Measurements from ENCODE around the gene SDE2. TPM values are rescaled to one million over a fixed set of nuclear protein-coding genes. Genes with fewer than 3 reads are reported as not detected.
"Not testable (repeated sequence)": the region's sequence is repeated elsewhere in the genome, so short reads cannot be mapped to it uniquely, and the experiment has no call there.

Gene SDE2
- total RNA-seq, 4 donors from 2014 or later = 19.7 to 37.2 (median 26.5) TPM

GRCh38 chr1:225972344-225973152, 26.6 kb downstream of the SDE2 start:
- no peak for TF ChIP-seq CTCF (IDR thresholded peaks at IDR 0.05)
- no peak for TF ChIP-seq POLR2AphosphoS5 (IDR thresholded peaks at IDR 0.05)
- no peak for TF ChIP-seq EP300 (IDR thresholded peaks at IDR 0.05)
- TF ChIP-seq POLR2A (IDR thresholded peaks at IDR 0.05) = no peak
- Histone ChIP-seq H3K4me3 (no peak overlapping the region), H3K27me3 (no peaks in the 10 kb centered on the region), H3K9me3 (no peaks in the 10 kb centered on the region), H3K27ac (no peak overlapping the region), H3K36me3 (peaks cover 4% of the 10 kb centered on the region), H3K4me1 (peaks cover 3% of the 10 kb centered on the region)
- 86% methylated on average over 14 of the region's 15 CpGs for WGBS
- no peak for DNase-seq (ENCODE audit: low spot score in 2 of 2)

GRCh38 chr1:225970592-225971157, 28.5 kb downstream of the SDE2 start:
- 85% methylated on average over 15 of the region's 16 CpGs for WGBS

GRCh38 chr1:225969751-225970150, 29.4 kb downstream of the SDE2 start:
- not testable (repeated sequence) for DNase-seq (ENCODE audit: low spot score in 2 of 2); H3K27me3 ChIP-seq; H3K4me3 ChIP-seq; H3K4me1 ChIP-seq; H3K9me3 ChIP-seq; H3K27ac ChIP-seq; H3K36me3 ChIP-seq
- 99% methylated on average over 13 of the region's 28 CpGs for WGBS

More at GRCh38 chr1:225970592-225971157, 28.5 kb downstream of the SDE2 start:
- H3K4me1 ChIP-seq; H3K27me3 ChIP-seq; H3K4me3 ChIP-seq; H3K36me3 ChIP-seq; DNase-seq (ENCODE audit: low spot score in 2 of 2); H3K9me3 ChIP-seq; H3K27ac ChIP-seq: not testable (repeated sequence)

GRCh38 chr1:225965231-225965630, 33.9 kb downstream of the SDE2 start:
- Histone ChIP-seq H3K36me3 (no peaks in the 10 kb centered on the region), H3K4me3 (no peak overlapping the region), H3K27me3 (peaks cover 9% of the 10 kb centered on the region), H3K27ac (no peak overlapping the region), H3K4me1 (peaks cover 4% of the 10 kb centered on the region), H3K9me3 (no peaks in the 10 kb centered on the region)
- peak in 1 of 2 donors; percentile 11 for DNase-seq (ENCODE audit: low spot score in 2 of 2)
- 76% methylated on average over 5 of the region's 5 CpGs for WGBS
- TF ChIP-seq EP300 (IDR thresholded peaks at IDR 0.05) (no peak), POLR2A (IDR thresholded peaks at IDR 0.05) (no peak), POLR2AphosphoS5 (IDR thresholded peaks at IDR 0.05) (no peak), CTCF (IDR thresholded peaks at IDR 0.05) (no peak)

GRCh38 chr1:225963735-225964530, 35.2 kb downstream of the SDE2 start:
- Histone ChIP-seq H3K27ac (no peak overlapping the region), H3K4me1 (peaks cover 4% of the 10 kb centered on the region), H3K36me3 (no peaks in the 10 kb centered on the region), H3K4me3 (no peak overlapping the region), H3K27me3 (peaks cover 9% of the 10 kb centered on the region), H3K9me3 (no peaks in the 10 kb centered on the region)
- peak in 1 of 2 donors; percentile 58 for DNase-seq (ENCODE audit: low spot score in 2 of 2)
- TF ChIP-seq CTCF (IDR thresholded peaks at IDR 0.05) (no peak), EP300 (IDR thresholded peaks at IDR 0.05) (no peak), POLR2AphosphoS5 (IDR thresholded peaks at IDR 0.05) (no peak), POLR2A (IDR thresholded peaks at IDR 0.05) (no peak)
- WGBS = 83% methylated on average over 14 of the region's 15 CpGs

GRCh38 chr1:225962440-225962975, 36.6 kb downstream of the SDE2 start:
- no peaks in the 10 kb centered on the region for H3K36me3 ChIP-seq
- no peak overlapping the region for H3K27ac ChIP-seq
- H3K27me3 ChIP-seq = peaks cover 9% of the 10 kb centered on the region
- H3K4me1 ChIP-seq = peaks cover 4% of the 10 kb centered on the region
- H3K4me3 ChIP-seq = no peak overlapping the region
- DNase-seq (ENCODE audit: low spot score in 2 of 2) = peak in 1 of 2 donors; percentile 76
- no peaks in the 10 kb centered on the region for H3K9me3 ChIP-seq
- WGBS = 28% methylated on average over 21 of the region's 21 CpGs
- TF ChIP-seq EP300 (IDR thresholded peaks at IDR 0.05) (no peak), CTCF (IDR thresholded peaks at IDR 0.05) (peak in 1 of 2 donors; percentile 21)
